ENCODE measurements around the gene AK2. TPM values are rescaled to one million over a fixed set of nuclear protein-coding genes. Genes with fewer than 3 reads are reported as not detected.

AK2 gene
- total and polyA plus RNA-seq, 10 of the 15 experiments (the other 5 are each of a cell fraction or from before 2014, with no cell fraction given): 52.3 to 500 (median 278) TPM

GRCh38 chr1:33036051-33036525 is 595 bp downstream of the AK2 start (continued):
- TF ChIP-seq HDGF (IDR thresholded peaks at IDR 0.05) (no peak), CEBPB (IDR thresholded peaks at IDR 0.05; ENCODE audit: borderline replicate concordance in 1 of 2, low read depth in 2 of 2, low read length in 2 of 2) (no peak), PKNOX1 (IDR thresholded peaks at IDR 0.05) (no peak), MXI1 (IDR thresholded peaks at IDR 0.05; ENCODE audit: low read depth, low read length) (peak; percentile 95), GABPA (IDR thresholded peaks at IDR 0.05; ENCODE audit: low read depth) (no peak), HCFC1 (IDR thresholded peaks at IDR 0.05; ENCODE audit: low read length) (no peak), ZBED1 (IDR thresholded peaks at IDR 0.05; ENCODE audit: borderline replicate concordance) (no peak), SUZ12 (IDR thresholded peaks at IDR 0.05; ENCODE audit: unreplicated experiment) (no peak), RELA (IDR thresholded peaks at IDR 0.05; ENCODE audit: borderline replicate concordance, partially characterized antibody) (no peak), CUX1 (IDR thresholded peaks at IDR 0.05; ENCODE audit: insufficient replicate concordance, low read depth, low read length) (no peak), YY1 (IDR thresholded peaks at IDR 0.05; ENCODE audit: low read depth, low read length) (0 out of 2 replicates have a peak, but pooled peaks have one; percentile 11), BCLAF1 (IDR thresholded peaks at IDR 0.05) (no peak), FOXM1 (IDR thresholded peaks at IDR 0.05; ENCODE audit: low read depth, low read length) (no peak), EED (IDR thresholded peaks at IDR 0.05; ENCODE audit: low read depth) (peak; percentile 15; the same call in 1 of the 2 replicates), SMAD5 (IDR thresholded peaks at IDR 0.05; ENCODE audit: low read depth) (no peak), KDM1A (IDR thresholded peaks at IDR 0.05; ENCODE audit: borderline replicate concordance) (no peak), SIX5 (IDR thresholded peaks at IDR 0.05; ENCODE audit: low read depth, low read length, severe bottlenecking) (no peak), NKRF (conservative IDR thresholded peaks at IDR 0.05) (no peak)
